ENCODE data around the gene PPP2R2D.

DNA sequence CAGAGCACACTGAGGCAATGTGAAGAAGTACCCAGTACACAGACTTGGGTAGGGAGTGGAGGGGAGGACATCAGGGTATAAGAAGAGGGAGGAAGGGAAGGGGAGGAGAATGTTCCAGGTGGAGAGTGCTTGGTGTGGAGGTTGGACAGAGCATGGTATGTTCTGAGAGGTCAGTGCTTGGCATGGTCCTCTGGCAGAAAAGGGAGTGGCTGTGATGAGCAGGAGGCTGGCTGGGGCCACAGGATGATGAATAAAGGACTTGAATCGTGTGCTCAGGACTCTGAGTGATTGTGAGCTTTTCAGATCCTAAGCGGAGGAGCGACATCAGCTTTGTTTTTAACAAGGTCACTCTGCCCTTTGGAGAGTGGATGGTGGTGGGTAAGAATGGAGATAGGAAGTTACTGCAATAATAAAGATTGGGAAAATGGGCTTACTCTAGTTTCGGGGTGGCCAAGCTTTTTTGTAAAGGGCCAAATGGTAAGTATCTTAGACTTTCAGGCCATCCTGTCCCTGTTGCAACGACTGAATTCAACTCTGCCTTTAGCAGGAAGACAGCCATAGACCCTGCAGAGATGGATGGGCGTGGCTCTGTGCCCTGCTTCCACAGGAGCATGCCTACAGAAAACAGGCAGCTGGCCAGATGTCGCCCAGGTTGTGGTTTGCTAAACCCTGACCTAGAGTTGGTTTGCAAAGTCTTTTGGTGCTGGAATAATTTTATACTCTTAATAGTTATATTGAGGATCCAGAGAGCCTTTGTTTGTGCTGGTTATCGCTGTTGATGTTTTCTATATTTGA lies 8.4 kb downstream of the PPP2R2D start:
- TF ChIP-seq, protein P1, sequence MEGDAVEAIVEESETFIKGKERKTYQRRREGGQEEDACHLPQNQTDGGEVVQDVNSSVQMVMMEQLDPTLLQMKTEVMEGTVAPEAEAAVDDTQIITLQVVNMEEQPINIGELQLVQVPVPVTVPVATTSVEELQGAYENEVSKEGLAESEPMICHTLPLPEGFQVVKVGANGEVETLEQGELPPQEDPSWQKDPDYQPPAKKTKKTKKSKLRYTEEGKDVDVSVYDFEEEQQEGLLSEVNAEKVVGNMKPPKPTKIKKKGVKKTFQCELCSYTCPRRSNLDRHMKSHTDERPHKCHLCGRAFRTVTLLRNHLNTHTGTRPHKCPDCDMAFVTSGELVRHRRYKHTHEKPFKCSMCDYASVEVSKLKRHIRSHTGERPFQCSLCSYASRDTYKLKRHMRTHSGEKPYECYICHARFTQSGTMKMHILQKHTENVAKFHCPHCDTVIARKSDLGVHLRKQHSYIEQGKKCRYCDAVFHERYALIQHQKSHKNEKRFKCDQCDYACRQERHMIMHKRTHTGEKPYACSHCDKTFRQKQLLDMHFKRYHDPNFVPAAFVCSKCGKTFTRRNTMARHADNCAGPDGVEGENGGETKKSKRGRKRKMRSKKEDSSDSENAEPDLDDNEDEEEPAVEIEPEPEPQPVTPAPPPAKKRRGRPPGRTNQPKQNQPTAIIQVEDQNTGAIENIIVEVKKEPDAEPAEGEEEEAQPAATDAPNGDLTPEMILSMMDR (optimal IDR thresholded peaks at IDR 0.05 in 1 of 3, IDR thresholded peaks at IDR 0.05 in 1 of 3, conservative IDR thresholded peaks at IDR 0.05 in 1 of 3; ENCODE audit: extremely low read depth in 1 of 3, insufficient read depth in 2 of 3, low read length in 3 of 3): no peak
- no peak for TF ChIP-seq EZH2 (IDR thresholded peaks at IDR 0.05; ENCODE audit: low read length)

Data from keratinocyte (primary cell).